Measurements from ENCODE around the gene VILL.

The VILL gene

DNA sequence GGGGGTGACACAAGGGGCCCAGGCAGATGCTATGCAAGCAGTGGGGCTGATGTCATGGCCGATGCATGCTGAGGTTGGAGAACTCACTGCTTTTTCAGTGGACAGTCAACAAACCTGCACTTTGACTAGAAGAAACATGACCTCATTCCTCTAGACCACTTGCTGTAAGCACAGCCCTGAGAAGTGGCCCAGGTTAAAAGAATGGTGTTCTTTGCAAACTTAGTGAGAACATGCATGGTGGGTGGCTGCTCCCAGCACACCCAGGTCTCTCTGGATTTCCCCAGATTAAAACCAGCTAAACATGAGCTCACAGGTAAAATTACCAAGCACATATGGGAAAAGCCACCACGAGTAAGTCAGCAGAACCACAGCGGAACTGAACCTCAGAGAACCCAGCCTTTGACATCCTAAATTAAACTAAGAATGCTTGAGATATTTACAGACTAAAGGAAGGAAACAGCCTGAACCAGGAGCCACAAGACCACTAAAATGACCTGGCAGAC, 64.0 kb downstream of the VILL start:
- no peak for DNase-seq (ENCODE audit: insufficient read length)
- TF ChIP-seq POLR2A (IDR thresholded peaks at IDR 0.05; ENCODE audit: low read depth, low read length) (no peak), TAF1 (IDR thresholded peaks at IDR 0.05; ENCODE audit: borderline replicate concordance, low read depth, low read length) (no peak), POLR2AphosphoS5 (IDR thresholded peaks at IDR 0.05; ENCODE audit: low read depth, low read length) (no peak)
- FAIRE-seq, result no peak

All from GM12892 (cell line).